ENCODE data around the gene CISTR. TPM values are rescaled to one million over a fixed set of nuclear protein-coding genes. Genes with fewer than 3 reads are reported as not detected.

The CISTR gene
- total and polyA plus RNA-seq, 2 donors (not counting 3 experiments of a cell fraction or from before 2014, with no cell fraction given): not detected

DNA sequence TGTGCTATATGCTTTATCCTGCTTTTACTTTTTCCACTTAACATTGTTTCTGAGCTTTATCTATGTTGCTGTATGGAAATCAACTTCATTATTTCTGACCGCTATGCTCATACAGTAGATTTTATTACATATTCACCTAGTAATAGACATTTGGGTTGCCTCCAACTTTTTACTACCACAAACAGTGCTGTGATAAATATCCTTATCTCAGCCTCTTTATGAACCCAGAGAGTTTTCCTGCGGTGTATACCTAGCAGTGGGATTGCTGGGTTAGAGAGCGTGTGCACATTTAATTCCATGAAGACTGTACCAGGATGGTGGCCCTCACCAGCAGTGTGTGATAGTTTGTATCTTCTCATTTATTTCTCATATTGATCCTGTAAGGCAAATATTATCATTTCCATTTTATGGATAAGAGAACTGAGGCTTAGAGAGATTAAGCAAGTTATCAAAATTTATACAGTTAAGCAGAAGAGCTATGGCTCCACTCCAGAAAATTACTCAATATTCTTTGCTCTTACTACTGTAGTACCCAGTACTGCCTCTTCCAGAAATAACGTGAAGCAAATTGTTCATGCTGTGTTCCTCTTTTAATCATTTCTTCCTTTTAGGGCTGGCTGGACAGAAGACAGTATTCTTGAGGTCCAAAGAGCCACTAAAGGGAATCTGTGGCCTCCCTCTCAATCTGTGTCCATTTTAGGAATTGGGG lies 26.3 kb upstream of the CISTR start:
- intact Hi-C loops (cut with micrococcal nuclease): no loop called here
- no peak overlapping the region for H3K4me2 ChIP-seq (ENCODE audit: insufficient read depth, low read length)
- ChIA-PET POLR2A (no interaction called here), CTCF (interaction anchor here (1.4 kb wide), 1 partner anchor 32 kb away, joined by 3 read pairs; no protein-coding TSS in a partner anchor)
- no TSS peak for BruUV-seq (replicated peaks)
- no peaks in the 10 kb centered on the region for H4K20me1 ChIP-seq (replicated peaks; ENCODE audit: control insufficient read depth, extremely low read depth, insufficient read depth, low read length)
- H3K27ac ChIP-seq (ENCODE audit: insufficient read depth, low read depth, low read length): no peak overlapping the region
- no peaks in the 10 kb centered on the region for H3K36me3 ChIP-seq (ENCODE audit: control insufficient read depth in 2 of 2, extremely low read depth in 1 of 2, insufficient read depth in 2 of 2, low read length in 2 of 2)
- peaks cover 6 to 25% of the 10 kb centered on the region in 2 experiments for H3K27me3 ChIP-seq (ENCODE audit: control insufficient read depth in 2 of 2, insufficient read depth in 2 of 2, low read length in 2 of 2)
- DNase-seq (ENCODE audit: low read depth, low spot score) (no peak), FAIRE-seq (no peak)
- TF ChIP-seq JUN (IDR thresholded peaks at IDR 0.05; ENCODE audit: borderline replicate concordance, insufficient read depth, insufficient read length, low read depth) (no peak), POLR2A (IDR thresholded peaks at IDR 0.05; ENCODE audit: low read depth, low read length) (no peak), FOS (IDR thresholded peaks at IDR 0.05; ENCODE audit: borderline replicate concordance, insufficient read depth, low read length) (no peak)
- TF ChIP-seq, protein P1, sequence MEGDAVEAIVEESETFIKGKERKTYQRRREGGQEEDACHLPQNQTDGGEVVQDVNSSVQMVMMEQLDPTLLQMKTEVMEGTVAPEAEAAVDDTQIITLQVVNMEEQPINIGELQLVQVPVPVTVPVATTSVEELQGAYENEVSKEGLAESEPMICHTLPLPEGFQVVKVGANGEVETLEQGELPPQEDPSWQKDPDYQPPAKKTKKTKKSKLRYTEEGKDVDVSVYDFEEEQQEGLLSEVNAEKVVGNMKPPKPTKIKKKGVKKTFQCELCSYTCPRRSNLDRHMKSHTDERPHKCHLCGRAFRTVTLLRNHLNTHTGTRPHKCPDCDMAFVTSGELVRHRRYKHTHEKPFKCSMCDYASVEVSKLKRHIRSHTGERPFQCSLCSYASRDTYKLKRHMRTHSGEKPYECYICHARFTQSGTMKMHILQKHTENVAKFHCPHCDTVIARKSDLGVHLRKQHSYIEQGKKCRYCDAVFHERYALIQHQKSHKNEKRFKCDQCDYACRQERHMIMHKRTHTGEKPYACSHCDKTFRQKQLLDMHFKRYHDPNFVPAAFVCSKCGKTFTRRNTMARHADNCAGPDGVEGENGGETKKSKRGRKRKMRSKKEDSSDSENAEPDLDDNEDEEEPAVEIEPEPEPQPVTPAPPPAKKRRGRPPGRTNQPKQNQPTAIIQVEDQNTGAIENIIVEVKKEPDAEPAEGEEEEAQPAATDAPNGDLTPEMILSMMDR (IDR thresholded peaks at IDR 0.05; ENCODE audit: extremely low read depth in 1 of 2, insufficient read depth in 1 of 2, low read depth in 1 of 2, low read length in 2 of 2): no peak
- H3K9ac ChIP-seq (replicated peaks; ENCODE audit: extremely low read depth, insufficient read depth, low read length): no peak overlapping the region
- no peaks in the 10 kb centered on the region for H3K79me2 ChIP-seq (ENCODE audit: control insufficient read depth, insufficient read depth, low read length)
- H3K4me3 ChIP-seq (replicated peaks in 1 of 3; ENCODE audit: insufficient read depth in 1 of 3, low read depth in 1 of 3, low read length in 3 of 3): no peak overlapping the region
- H3K4me1 ChIP-seq (ENCODE audit: control insufficient read depth, extremely low read depth, insufficient read depth, low read length): peaks cover 3% of the 10 kb centered on the region
- no peak overlapping the region for H2AFZ ChIP-seq (ENCODE audit: low read depth, low read length)
- H3K9me1 ChIP-seq (replicated peaks; ENCODE audit: control insufficient read depth, extremely low read depth, insufficient read depth, low read length): no peaks in the 10 kb centered on the region
- dilution Hi-C loops (cut with MboI; ENCODE audit: extremely low pct_ligation_motif_present, low sequenced_read_pairs): no loop called here
- no peaks in the 10 kb centered on the region for H3K9me3 ChIP-seq (replicated peaks; ENCODE audit: control insufficient read depth, insufficient read depth, low read length)

DNA sequence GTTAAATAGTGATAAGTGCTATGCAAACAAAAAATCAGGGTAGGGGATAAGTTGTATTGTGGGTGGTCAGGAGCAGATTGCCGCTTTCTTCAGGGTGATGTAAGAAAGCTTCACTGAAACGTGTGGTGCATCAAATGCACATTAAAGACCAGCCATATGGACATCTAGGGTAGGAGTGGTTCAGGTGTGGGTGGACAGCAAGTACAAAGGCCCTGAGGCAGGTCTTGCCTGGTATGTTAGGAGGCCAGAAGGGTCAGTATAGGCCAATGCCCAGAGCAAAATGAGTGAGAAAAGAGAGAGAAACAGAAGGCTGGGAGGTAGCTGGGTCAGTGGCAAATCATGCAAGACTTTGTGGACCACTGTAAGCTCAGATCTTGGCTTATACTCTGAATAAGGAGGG lies 25.6 kb upstream of the CISTR start:
- FAIRE-seq: no peak
- Histone ChIP-seq H3K79me2 (ENCODE audit: control insufficient read depth, insufficient read depth, low read length) (no peaks in the 10 kb centered on the region), H3K36me3 (ENCODE audit: control insufficient read depth in 2 of 2, extremely low read depth in 1 of 2, insufficient read depth in 2 of 2, low read length in 2 of 2) (no peaks in the 10 kb centered on the region), H3K9ac (replicated peaks; ENCODE audit: extremely low read depth, insufficient read depth, low read length) (no peak overlapping the region), H3K27ac (ENCODE audit: insufficient read depth, low read depth, low read length) (no peak overlapping the region), H3K4me2 (ENCODE audit: insufficient read depth, low read length) (no peak overlapping the region), H3K4me3 (replicated peaks in 1 of 3; ENCODE audit: insufficient read depth in 1 of 3, low read depth in 1 of 3, low read length in 3 of 3) (no peak overlapping the region), H3K9me1 (replicated peaks; ENCODE audit: control insufficient read depth, extremely low read depth, insufficient read depth, low read length) (no peaks in the 10 kb centered on the region), H3K27me3 (ENCODE audit: control insufficient read depth in 2 of 2, insufficient read depth in 2 of 2, low read length in 2 of 2) (peaks cover 4 to 21% of the 10 kb centered on the region in 2 experiments), H2AFZ (ENCODE audit: low read depth, low read length) (no peak overlapping the region), H4K20me1 (replicated peaks; ENCODE audit: control insufficient read depth, extremely low read depth, insufficient read depth, low read length) (no peaks in the 10 kb centered on the region), H3K4me1 (ENCODE audit: control insufficient read depth, extremely low read depth, insufficient read depth, low read length) (peaks cover 3% of the 10 kb centered on the region), H3K9me3 (replicated peaks; ENCODE audit: control insufficient read depth, insufficient read depth, low read length) (no peaks in the 10 kb centered on the region)
- TF ChIP-seq MYC (IDR thresholded peaks at IDR 0.05; ENCODE audit: low read depth, low read length) (no peak), JUN (IDR thresholded peaks at IDR 0.05; ENCODE audit: borderline replicate concordance, insufficient read depth, insufficient read length, low read depth) (no peak), FOS (IDR thresholded peaks at IDR 0.05; ENCODE audit: borderline replicate concordance, insufficient read depth, low read length) (no peak), GATA2 (IDR thresholded peaks at IDR 0.05; ENCODE audit: insufficient read depth, insufficient read length, low read depth, low read length) (no peak), POLR2AphosphoS5 (IDR thresholded peaks at IDR 0.05; ENCODE audit: insufficient read depth, low read depth, low read length) (no peak), EZH2 (IDR thresholded peaks at IDR 0.05; ENCODE audit: borderline replicate concordance, low read depth, low read length, severe bottlenecking) (no peak), POLR2A (IDR thresholded peaks at IDR 0.05; ENCODE audit: low read depth, low read length) (no peak)
- TF ChIP-seq, protein P2, sequence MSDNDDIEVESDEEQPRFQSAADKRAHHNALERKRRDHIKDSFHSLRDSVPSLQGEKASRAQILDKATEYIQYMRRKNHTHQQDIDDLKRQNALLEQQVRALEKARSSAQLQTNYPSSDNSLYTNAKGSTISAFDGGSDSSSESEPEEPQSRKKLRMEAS (IDR thresholded peaks at IDR 0.05; ENCODE audit: insufficient read depth, insufficient read length): no peak
- TF ChIP-seq, protein P1 (IDR thresholded peaks at IDR 0.05; ENCODE audit: extremely low read depth in 1 of 2, insufficient read depth in 1 of 2, low read depth in 1 of 2, low read length in 2 of 2): no peak
- ChIA-PET POLR2A (no interaction called here), CTCF (interaction anchor here (1.4 kb wide), 1 partner anchor 31 kb away, joined by 3 read pairs; no protein-coding TSS in a partner anchor)
- intact Hi-C loops (cut with micrococcal nuclease) (no loop called here), dilution Hi-C loops (cut with MboI; ENCODE audit: extremely low pct_ligation_motif_present, low sequenced_read_pairs) (no loop called here)
- no peak for DNase-seq (ENCODE audit: low read depth, low spot score)
- BruUV-seq (replicated peaks): no TSS peak

Measured in endothelial cell of umbilical vein (primary cell).